Neuronal stem cell (in vitro differentiated cells): ENCODE measurements around the gene MOCS1.

Experiments used
- DNase-seq: peaks from one replicate; pipeline ENCODE4 v3.0.0-alpha.2; 2013; ENCODE audit warnings: low spot score
- H2AFZ ChIP-seq: one replicate; pipeline ENCODE4 v1.6.1; 2013; ENCODE audit warnings: mild to moderate bottlenecking, low read length, inconsistent platforms
- H2AK5ac ChIP-seq: 2 replicates; pipeline ENCODE4 v1.6.1; 2013; ENCODE audit warnings: low read depth, mild to moderate bottlenecking, inconsistent platforms, low read length, moderate library complexity, mixed read lengths
- H2BK120ac ChIP-seq: 2 replicates; pipeline ENCODE4 v1.6.1; 2013; ENCODE audit warnings: low read depth, mild to moderate bottlenecking, inconsistent platforms, low read length, moderate library complexity, mixed read lengths
- H2BK12ac ChIP-seq: one replicate; pipeline ENCODE4 v1.6.1; 2013; ENCODE audit warnings: low read length, inconsistent platforms
- H2BK15ac ChIP-seq: 2 replicates; pipeline ENCODE4 v1.6.1; 2013; ENCODE audit warnings: mild to moderate bottlenecking, low read length, inconsistent platforms, mixed read lengths
- H2BK5ac ChIP-seq: one replicate; pipeline ENCODE4 v1.6.1; 2013; ENCODE audit warnings: inconsistent platforms, mild to moderate bottlenecking, low read length, moderate library complexity
- H3K14ac ChIP-seq: one replicate; pipeline ENCODE4 v1.6.1; 2013; ENCODE audit warnings: low read length, inconsistent platforms
- H3K18ac ChIP-seq: 2 replicates; pipeline ENCODE4 v1.6.1; 2013; ENCODE audit warnings: low read length, inconsistent platforms
- H3K23ac ChIP-seq: 2 replicates; pipeline ENCODE4 v1.6.1; 2013; ENCODE audit warnings: low read depth, mild to moderate bottlenecking, mixed read lengths, low read length, inconsistent platforms; ENCODE audit not compliant: poor library complexity
- H3K27ac ChIP-seq: replicated peaks from 3 replicates; pipeline ENCODE4 v1.5.1; 2013; ENCODE audit warnings: low read length, inconsistent platforms
- H3K27me3 ChIP-seq, 3 experiments: 2 replicates each; pipeline ENCODE4 v1.6.1; 2013; ENCODE audit warnings: low read length in 3 of 3, mild to moderate bottlenecking in 2 of 3, inconsistent platforms in 1 of 3, low read depth in 1 of 3, mixed read lengths in 1 of 3, moderate library complexity in 1 of 3; ENCODE audit not compliant: control insufficient read depth in 3 of 3, insufficient read depth in 3 of 3
- H3K36me3 ChIP-seq, 2 donors: replicated peaks in 1 of 2; 2 replicates each; pipeline ENCODE4 v1.6.1; 2013; ENCODE audit warnings: low read length in 2 of 2; ENCODE audit not compliant: control insufficient read depth in 2 of 2, insufficient read depth in 2 of 2
- H3K4ac ChIP-seq: 2 replicates; pipeline ENCODE4 v1.6.1; 2013; ENCODE audit warnings: inconsistent platforms, mild to moderate bottlenecking, low read length, moderate library complexity
- H3K4me1 ChIP-seq, 2 donors: 1 replicate in 1 of 2; 2 replicates in 1 of 2; pipeline ENCODE4 v1.6.1; 2013; ENCODE audit warnings: low read length in 2 of 2, low read depth in 1 of 2; ENCODE audit not compliant: control insufficient read depth in 2 of 2, insufficient read depth in 1 of 2
- H3K4me2 ChIP-seq: one replicate; pipeline ENCODE4 v1.6.1; 2013; ENCODE audit warnings: mild to moderate bottlenecking, low read length, inconsistent platforms; ENCODE audit not compliant: insufficient read depth, poor library complexity, severe bottlenecking
- H3K4me3 ChIP-seq, 2 donors: 2 replicates each; pipeline ENCODE4 v1.5.1; 2013; ENCODE audit warnings: low read length in 2 of 2, mild to moderate bottlenecking in 2 of 2, inconsistent platforms in 1 of 2, moderate library complexity in 1 of 2
- H3K79me1 ChIP-seq: one replicate; pipeline ENCODE4 v1.6.1; 2013; ENCODE audit warnings: low read depth, mild to moderate bottlenecking, inconsistent platforms, low read length, moderate library complexity
- H3K9ac ChIP-seq: one replicate; pipeline ENCODE4 v1.6.1; 2013; ENCODE audit warnings: mild to moderate bottlenecking, low read depth, low read length, inconsistent platforms; ENCODE audit not compliant: poor library complexity
- H3K9me3 ChIP-seq, 2 donors: replicated peaks in 1 of 2; 2 replicates each; pipeline versions ENCODE3 to v1.6.1; 2013; ENCODE audit warnings: low read length in 2 of 2, mild to moderate bottlenecking in 2 of 2, inconsistent platforms in 1 of 2, low read depth in 1 of 2, mixed read lengths in 1 of 2, moderate library complexity in 1 of 2; ENCODE audit not compliant: control insufficient read depth in 2 of 2, insufficient read depth in 1 of 2
- H4K8ac ChIP-seq: one replicate; pipeline ENCODE4 v1.6.1; 2013; ENCODE audit warnings: low read depth, mild to moderate bottlenecking, inconsistent platforms, low read length, moderate library complexity
- H4K91ac ChIP-seq: one replicate; pipeline ENCODE4 v1.6.1; 2013; ENCODE audit warnings: low read length, low read depth, mild to moderate bottlenecking, inconsistent platforms; ENCODE audit not compliant: poor library complexity
- WGBS, 2 donors: extraction: QIAGEN DNeasy Blood & Tissue Kit; methylation state at CpG; one replicate each; pipeline ENCODE4 v1.1.7; 2013; ENCODE audit warnings: missing lambda C conversion rate in 2 of 2, mixed read lengths in 1 of 2; ENCODE audit not compliant: insufficient read length in 2 of 2, insufficient replicate concordance in 1 of 2; ENCODE audit errors: extremely low coverage in 2 of 2; 5-methylcytosine and 5-hydroxymethylcytosine counted together

The MOCS1 gene

GRCh38 chr6:39902786-39903465 is 31.3 kb downstream of the MOCS1 start:
- H3K4me2 ChIP-seq: no peak overlapping the region
- H4K91ac ChIP-seq: no peak overlapping the region
- no peak overlapping the region for H3K9ac ChIP-seq
- no peak overlapping the region for H3K18ac ChIP-seq
- H3K4me3 ChIP-seq: no peak overlapping the region
- H3K27me3 ChIP-seq: no peaks in the 10 kb centered on the region
- no peak overlapping the region for H2AK5ac ChIP-seq
- no peak for DNase-seq
- H3K36me3 ChIP-seq: peaks cover 0 to 9% of the 10 kb centered on the region in 2 donors
- no peak overlapping the region for H4K8ac ChIP-seq
- no peaks in the 10 kb centered on the region for H3K9me3 ChIP-seq
- H3K27ac ChIP-seq: no peak overlapping the region
- H2AFZ ChIP-seq: no peak overlapping the region
- H2BK15ac ChIP-seq: no peak overlapping the region
- peaks cover 0 to 1% of the 10 kb centered on the region in 2 donors for H3K4me1 ChIP-seq
- H3K23ac ChIP-seq: no peak overlapping the region
- H2BK120ac ChIP-seq: no peak overlapping the region
- WGBS, 2 donors: no CpG with 5 or more reads among the region's 4 CpGs
- no peak overlapping the region for H3K14ac ChIP-seq
- H3K4ac ChIP-seq: no peak overlapping the region
- H2BK12ac ChIP-seq: no peak overlapping the region
- H2BK5ac ChIP-seq: no peak overlapping the region
- H3K79me1 ChIP-seq: no peaks in the 10 kb centered on the region

GRCh38 chr6:39902136-39902535 is 32.1 kb downstream of the MOCS1 start:
- Histone ChIP-seq H3K4me2 (no peak overlapping the region), H2AK5ac (no peak overlapping the region), H3K4me1 (peaks cover 2 to 6% of the 10 kb centered on the region in 2 donors), H2BK120ac (no peak overlapping the region), H4K91ac (no peak overlapping the region), H3K4ac (no peak overlapping the region), H4K8ac (no peak overlapping the region), H3K9me3 (no peaks in the 10 kb centered on the region), H2BK5ac (no peak overlapping the region), H2BK12ac (no peak overlapping the region), H3K18ac (no peak overlapping the region), H3K79me1 (no peaks in the 10 kb centered on the region), H2AFZ (no peak overlapping the region), H3K9ac (no peak overlapping the region), H3K4me3 (no peak overlapping the region), H3K23ac (no peak overlapping the region), H2BK15ac (no peak overlapping the region), H3K27me3 (no peaks in the 10 kb centered on the region), H3K27ac (no peak overlapping the region), H3K36me3 (peaks cover 0 to 7% of the 10 kb centered on the region in 2 donors), H3K14ac (no peak overlapping the region)
- no peak for DNase-seq
- no CpG with 5 or more reads among the region's 2 CpGs for WGBS, 2 donors

GRCh38 chr6:39901670-39902069 is 32.6 kb downstream of the MOCS1 start:
- no peak overlapping the region for H2BK12ac ChIP-seq
- peaks cover 0 to 6% of the 10 kb centered on the region in 2 donors for H3K36me3 ChIP-seq
- H3K4me1 ChIP-seq: peaks cover 2 to 6% of the 10 kb centered on the region in 2 donors
- DNase-seq: no peak
- H3K79me1 ChIP-seq: no peaks in the 10 kb centered on the region
- peak overlapping the region; percentile 12 for H3K18ac ChIP-seq
- no peak overlapping the region for H3K4ac ChIP-seq
- H2BK15ac ChIP-seq: no peak overlapping the region
- no peaks in the 10 kb centered on the region for H3K27me3 ChIP-seq
- no peak overlapping the region for H2BK120ac ChIP-seq
- no peak overlapping the region for H2BK5ac ChIP-seq
- no peak overlapping the region for H2AK5ac ChIP-seq
- H2AFZ ChIP-seq: no peak overlapping the region
- no peak overlapping the region for H4K91ac ChIP-seq
- no peak overlapping the region for H3K4me3 ChIP-seq
- no peak overlapping the region for H4K8ac ChIP-seq
- no peaks in the 10 kb centered on the region for H3K9me3 ChIP-seq
- peak overlapping the region; percentile 65 for H3K14ac ChIP-seq
- H3K4me2 ChIP-seq: no peak overlapping the region
- no peak overlapping the region for H3K9ac ChIP-seq
- WGBS, 2 donors: no CpG with 5 or more reads among the region's 19 CpGs
- no peak overlapping the region for H3K27ac ChIP-seq
- H3K23ac ChIP-seq: no peak overlapping the region

GRCh38 chr6:39901116-39901655 is 33.1 kb downstream of the MOCS1 start:
- WGBS, 2 donors: no CpG with 5 or more reads among the region's 10 CpGs
- Histone ChIP-seq H3K27ac (no peak overlapping the region), H2BK12ac (no peak overlapping the region), H3K4ac (no peak overlapping the region), H2BK5ac (peak overlapping the region; percentile 2), H3K4me2 (no peak overlapping the region), H2BK15ac (no peak overlapping the region), H2AFZ (no peak overlapping the region), H3K9me3 (no peaks in the 10 kb centered on the region), H3K4me1 (peaks cover 2 to 6% of the 10 kb centered on the region in 2 donors), H4K91ac (no peak overlapping the region), H3K4me3 (no peak overlapping the region), H2AK5ac (no peak overlapping the region), H3K18ac (peak overlapping the region; percentile 38), H4K8ac (no peak overlapping the region), H3K79me1 (no peaks in the 10 kb centered on the region), H3K9ac (no peak overlapping the region), H3K23ac (no peak overlapping the region), H2BK120ac (no peak overlapping the region), H3K36me3 (peaks cover 0 to 4% of the 10 kb centered on the region in 2 donors), H3K27me3 (no peaks in the 10 kb centered on the region), H3K14ac (no peak overlapping the region)
- no peak for DNase-seq
